AG10803 (cell line): Measurements from ENCODE around the gene FAIM2.
A peak's percentile ranks its signal among the peaks of the same experiment; 100 is the strongest.

ENCODE experiments used
- DNase-seq: peaks from one replicate; pipeline ENCODE4 v3.0.0; 2010; ENCODE audit warnings: low read depth
- H3K4me3 ChIP-seq: 2 replicates; pipeline ENCODE4 v1.5.1; 2011; ENCODE audit warnings: mild to moderate bottlenecking, low read length, control low read depth
- TF ChIP-seq, protein P1 (sequence below): conservative IDR thresholded peaks from 2 replicates; pipeline ENCODE4 v1.5.1; 2011; ENCODE audit warnings: mild to moderate bottlenecking, low read length, control low read depth, inconsistent platforms

Gene FAIM2

GRCh38 chr12:49923035-49923644 is 19.4 kb upstream of the FAIM2 start:
- DNase-seq, result no peak
- H3K4me3 ChIP-seq, result no peak overlapping the region
- TF ChIP-seq, protein P1, sequence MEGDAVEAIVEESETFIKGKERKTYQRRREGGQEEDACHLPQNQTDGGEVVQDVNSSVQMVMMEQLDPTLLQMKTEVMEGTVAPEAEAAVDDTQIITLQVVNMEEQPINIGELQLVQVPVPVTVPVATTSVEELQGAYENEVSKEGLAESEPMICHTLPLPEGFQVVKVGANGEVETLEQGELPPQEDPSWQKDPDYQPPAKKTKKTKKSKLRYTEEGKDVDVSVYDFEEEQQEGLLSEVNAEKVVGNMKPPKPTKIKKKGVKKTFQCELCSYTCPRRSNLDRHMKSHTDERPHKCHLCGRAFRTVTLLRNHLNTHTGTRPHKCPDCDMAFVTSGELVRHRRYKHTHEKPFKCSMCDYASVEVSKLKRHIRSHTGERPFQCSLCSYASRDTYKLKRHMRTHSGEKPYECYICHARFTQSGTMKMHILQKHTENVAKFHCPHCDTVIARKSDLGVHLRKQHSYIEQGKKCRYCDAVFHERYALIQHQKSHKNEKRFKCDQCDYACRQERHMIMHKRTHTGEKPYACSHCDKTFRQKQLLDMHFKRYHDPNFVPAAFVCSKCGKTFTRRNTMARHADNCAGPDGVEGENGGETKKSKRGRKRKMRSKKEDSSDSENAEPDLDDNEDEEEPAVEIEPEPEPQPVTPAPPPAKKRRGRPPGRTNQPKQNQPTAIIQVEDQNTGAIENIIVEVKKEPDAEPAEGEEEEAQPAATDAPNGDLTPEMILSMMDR, result no peak

DNA sequence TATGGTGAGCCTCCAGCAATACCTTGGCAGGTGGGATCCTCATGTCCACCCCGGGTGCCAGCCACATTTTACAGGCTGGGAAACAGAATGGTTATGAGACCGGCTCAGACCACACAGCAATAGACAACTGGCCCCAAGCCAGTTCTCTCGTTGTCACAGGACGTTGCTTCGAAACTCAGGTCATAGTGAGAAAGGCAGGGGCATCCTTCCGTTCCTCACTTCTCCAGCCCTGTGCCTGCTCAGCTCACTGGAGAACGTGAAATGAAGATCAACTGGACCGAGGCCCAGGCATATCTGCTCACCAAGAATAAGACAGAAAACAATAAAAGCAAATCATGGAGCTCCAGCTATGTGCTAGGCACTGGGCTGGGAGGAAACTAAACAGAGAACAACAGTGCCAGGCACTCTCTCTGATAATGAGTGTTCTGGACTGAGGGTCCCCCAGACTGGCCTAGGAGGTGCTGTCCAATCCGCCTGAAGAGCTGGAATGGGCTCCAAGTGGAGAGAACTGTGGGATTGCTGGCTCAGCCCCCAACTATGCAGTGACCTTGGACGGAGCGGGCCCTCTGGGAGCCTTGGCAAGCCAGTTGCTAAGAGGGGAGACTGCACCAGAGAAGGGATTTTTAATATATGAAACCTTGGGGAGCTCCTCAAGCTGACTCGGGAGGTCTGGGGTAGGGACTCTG is 18.8 kb upstream of the FAIM2 start:
- TF ChIP-seq, protein P1, result no peak
- DNase-seq, result no peak
- H3K4me3 ChIP-seq, result no peak overlapping the region

DNA sequence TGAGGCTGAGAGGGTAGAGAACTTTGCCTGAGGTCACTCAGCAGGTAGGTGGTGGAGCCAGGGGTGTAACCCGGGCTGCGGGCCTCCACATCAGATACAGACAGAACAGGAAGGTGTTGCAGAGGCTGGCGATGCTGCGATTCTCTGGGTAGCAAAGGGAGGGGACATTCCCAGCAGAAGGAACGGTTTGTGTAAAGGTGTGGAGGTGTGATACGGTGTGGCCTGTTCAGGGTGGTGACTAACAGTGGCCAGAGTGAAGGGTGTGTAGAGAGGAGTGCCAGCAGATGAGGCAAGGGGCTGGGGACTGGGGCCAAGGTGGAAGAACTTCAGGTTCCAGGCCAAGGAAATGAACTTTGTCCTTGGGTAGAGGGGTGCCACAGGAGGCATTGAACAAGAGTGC is 18.2 kb upstream of the FAIM2 start:
- H3K4me3 ChIP-seq, result no peak overlapping the region
- TF ChIP-seq, protein P1, result no peak
- no peak for DNase-seq

DNA sequence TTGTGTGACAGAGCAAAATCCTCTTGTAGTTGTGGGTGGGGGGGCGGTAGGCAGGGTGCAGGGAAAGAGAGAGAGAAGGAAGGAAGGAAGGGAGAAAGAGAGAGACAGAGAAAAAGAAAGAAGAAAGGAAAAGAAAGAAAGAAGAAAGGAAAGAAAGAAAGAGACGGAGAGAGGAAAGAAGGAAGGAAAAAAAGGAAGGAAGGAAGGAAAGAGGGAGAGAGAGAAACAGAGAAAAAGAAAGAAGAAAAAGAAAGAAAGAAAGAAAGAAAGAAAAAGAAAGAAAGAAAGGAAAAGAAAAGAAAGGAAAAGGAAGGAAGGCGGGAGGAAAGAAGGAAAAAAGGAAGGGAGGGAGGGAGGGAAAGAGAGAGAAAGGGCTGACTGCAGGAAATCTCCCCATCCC is 17.6 kb upstream of the FAIM2 start:
- no peak overlapping the region for H3K4me3 ChIP-seq
- no peak for DNase-seq
- TF ChIP-seq, protein P1, result no peak

- no peak for DNase-seq
- H3K4me3 ChIP-seq, result no peak overlapping the region
- TF ChIP-seq, protein P1, result no peak
These were observed 17.2 kb upstream of the FAIM2 start for GRCh38 chr12:49920915-49921286.

- peak; percentile 16 for DNase-seq
- TF ChIP-seq, protein P1, result no peak
- H3K4me3 ChIP-seq, result no peak overlapping the region
These were observed 16.7 kb upstream of the FAIM2 start for GRCh38 chr12:49920241-49920914.

- H3K4me3 ChIP-seq, result no peak overlapping the region
- TF ChIP-seq, protein P1, result no peak
- no peak for DNase-seq
These were observed 14.1 kb upstream of the FAIM2 start for GRCh38 chr12:49917788-49918173.
